K562 (cell line): ENCODE data around the gene DPP10. TPM values are rescaled to one million over a fixed set of nuclear protein-coding genes. Genes with fewer than 3 reads are reported as not detected.

ENCODE experiments used
- ATAC-seq: fragments of 200-7000 bp; cut with Tn5 transposase; 3 replicates; pipeline ENCODE4 v1.9.1; 2020; ENCODE audit warnings: moderate library complexity
- BruUV-seq: library from RNA; stranded (reverse); fragments of 400-500 nt; replicated peaks from 2 replicates; lab custom pipeline; 2021; lab: Mats Ljungman, UMichigan
- CTCF ChIA-PET: fragments of 300-600 bp; formaldehyde crosslinking; extraction: SDS; loops from one replicate; lab custom pipeline; 2021; ENCODE audit warnings: low intra/inter-chr PET ratio; lab: Yijun Ruan, JAX
- POLR2A ChIA-PET: fragments of 300-600, 350-650 bp; sonication (Branson Sonifier 250); formaldehyde crosslinking; extraction: SDS; loops from one replicate; lab custom pipeline; 2021; ENCODE audit warnings: antibody characterized with exemption, inconsistent platforms; lab: Yijun Ruan, JAX
- DNase-seq, 4 experiments: peaks; one replicate each; pipeline versions ENCODE4 v3.0.0 to v3.0.0-alpha.2; 2011 to 2018; ENCODE audit warnings: low spot score in 3 of 4, mixed read lengths in 3 of 4; ENCODE audit errors: extremely low read depth in 1 of 4
- FAIRE-seq: peaks from 2 replicates; lab custom pipeline; 2011; peaks lifted over from hg19 to GRCh38; lab: Jason Lieb, UNC
- H2AFZ ChIP-seq: 2 replicates; pipeline ENCODE4 v1.6.0; 2011; ENCODE audit warnings: low read depth, low read length, control low read depth, inconsistent platforms
- H3K27ac ChIP-seq: fragments of 200-600 bp; 3 replicates; pipeline ENCODE4 v1.8.0; 2011; ENCODE audit warnings: low read depth, mild to moderate bottlenecking, control low read depth, inconsistent platforms, low read length, moderate library complexity, mixed read lengths; ENCODE audit errors: extremely low read depth
- H3K27me3 ChIP-seq, 2 experiments: fragments of 300-600 bp in 1 of 2; 2 replicates in 1 of 2; 3 replicates in 1 of 2; pipeline versions ENCODE4 v1.6.0 to v1.8.0; 2011; ENCODE audit warnings: inconsistent platforms in 2 of 2, low read length in 2 of 2, mild to moderate bottlenecking in 1 of 2, mixed read lengths in 1 of 2, moderate library complexity in 1 of 2; ENCODE audit not compliant: control insufficient read depth in 2 of 2, insufficient read depth in 2 of 2
- H3K36me3 ChIP-seq: fragments of 300-600 bp; 3 replicates; pipeline ENCODE4 v1.8.0; 2011; ENCODE audit warnings: mild to moderate bottlenecking, low read length, inconsistent platforms; ENCODE audit not compliant: control insufficient read depth, insufficient read depth
- H3K4me1 ChIP-seq, 2 experiments: fragments of 200-600 bp in 1 of 2; replicated peaks in 1 of 2; 2 replicates in 1 of 2; 3 replicates in 1 of 2; pipeline versions ENCODE4 v1.5.1 to v1.8.0; 2011; ENCODE audit warnings: inconsistent platforms in 2 of 2, low read length in 2 of 2, mild to moderate bottlenecking in 1 of 2, mixed read lengths in 1 of 2, moderate library complexity in 1 of 2; ENCODE audit not compliant: control insufficient read depth in 2 of 2, insufficient read depth in 2 of 2
- H3K4me2 ChIP-seq: 2 replicates; pipeline ENCODE4 v1.6.1; 2011; ENCODE audit warnings: low read length, control low read depth, inconsistent platforms, mixed read lengths; ENCODE audit not compliant: insufficient read depth
- H3K4me3 ChIP-seq: fragments of 200-600 bp; sonication (generic), shearing (Covaris generic); 2 replicates; pipeline ENCODE4 v1.5.1; 2016; ENCODE audit warnings: control low read depth, inconsistent platforms
- H3K79me2 ChIP-seq: fragments of 200-600 bp; 3 replicates; pipeline ENCODE4 v1.8.0; 2011; ENCODE audit warnings: low read length, inconsistent platforms; ENCODE audit not compliant: control insufficient read depth, insufficient read depth
- H3K9ac ChIP-seq, 2 experiments: 2 replicates each; pipeline versions ENCODE4 v1.6.0 to v1.6.1; 2011; ENCODE audit warnings: low read depth in 2 of 2, low read length in 2 of 2, control low read depth in 1 of 2, inconsistent platforms in 1 of 2, mild to moderate bottlenecking in 1 of 2, mixed read lengths in 1 of 2; ENCODE audit not compliant: insufficient read depth in 1 of 2
- H3K9me1 ChIP-seq: one replicate; pipeline ENCODE4 v1.6.0; 2011; ENCODE audit warnings: inconsistent platforms, mild to moderate bottlenecking, low read length, moderate library complexity; ENCODE audit not compliant: control insufficient read depth, insufficient read depth
- H3K9me3 ChIP-seq: replicated peaks from 2 replicates; pipeline ENCODE4 v1.5.1; 2011; ENCODE audit warnings: low read depth, low read length, inconsistent platforms; ENCODE audit not compliant: control insufficient read depth, insufficient read depth
- H4K20me1 ChIP-seq: replicated peaks from 2 replicates; pipeline ENCODE4 v1.6.1; 2011; ENCODE audit warnings: low read length, inconsistent platforms, mixed read lengths; ENCODE audit not compliant: control insufficient read depth, insufficient read depth
- FOXA1 ChIP-seq: fragments of 450-650 bp; IDR thresholded peaks from 2 replicates; pipeline ENCODE4 v1.6.1; 2016; ENCODE audit warnings: mild to moderate bottlenecking, borderline replicate concordance
- HDAC2 ChIP-seq: fragments of 450-650 bp; IDR thresholded peaks from 2 replicates; pipeline ENCODE4 v1.6.1; 2016; ENCODE audit warnings: mild to moderate bottlenecking
- MIER1 ChIP-seq: fragments of 450-650 bp; IDR thresholded peaks from 2 replicates; pipeline ENCODE4 v1.6.1; 2016; ENCODE audit warnings: antibody characterized with exemption, mild to moderate bottlenecking, low read depth
- MNT ChIP-seq, 2 experiments: fragments of 450-650 bp; conservative IDR thresholded peaks; 2 replicates each; pipeline ENCODE4 v1.6.1; 2017; ENCODE audit warnings: mild to moderate bottlenecking in 2 of 2, moderate library complexity in 2 of 2
- NFXL1 ChIP-seq: fragments of 450-650 bp; formaldehyde crosslinking; IDR thresholded peaks from 2 replicates; pipeline ENCODE4 v1.4.0; 2021; ENCODE audit warnings: mild to moderate bottlenecking
- PCBP2 ChIP-seq: fragments of 200-400 bp; formaldehyde crosslinking; IDR thresholded peaks from 2 replicates; pipeline ENCODE4 v1.6.1; 2018; ENCODE audit warnings: low read length, low read depth, mild to moderate bottlenecking, moderate library complexity; ENCODE audit not compliant: poor library complexity, severe bottlenecking
- TARDBP ChIP-seq: fragments of 450-650 bp; IDR thresholded peaks from 2 replicates; pipeline ENCODE4 v1.6.1; 2016
- TFE3 ChIP-seq: fragments of 450-650 bp; formaldehyde crosslinking; IDR thresholded peaks from 2 replicates; pipeline ENCODE4 v1.4.0; 2020; ENCODE audit warnings: mild to moderate bottlenecking, mixed read lengths
- ZBTB26 ChIP-seq: fragments of 450-650 bp; formaldehyde crosslinking; IDR thresholded peaks from 2 replicates; pipeline ENCODE4 v1.4.0; 2022; ENCODE audit warnings: missing genetic modification characterization
- ZNF274 ChIP-seq: IDR thresholded peaks from 2 replicates; pipeline ENCODE4 v1.6.1; 2011; ENCODE audit warnings: low read depth, mild to moderate bottlenecking, low read length, moderate library complexity, borderline replicate concordance
- ZNF41 ChIP-seq: fragments of 250-450 bp; sonication (Bioruptor Pico); conservative IDR thresholded peaks from 2 replicates; pipeline ENCODE4 v1.4.0; 2020; ENCODE audit warnings: mild to moderate bottlenecking
- ZNF449 ChIP-seq: fragments of 250-450 bp; sonication (Bioruptor Pico); IDR thresholded peaks from 2 replicates; pipeline ENCODE4 v1.8.0; 2022; ENCODE audit warnings: moderate library complexity, mild to moderate bottlenecking, inconsistent platforms
- WGBS: fragments of 100-300 bp; shearing (Covaris generic); methylation state at CpG from one replicate; pipeline ENCODE4 v1.1.6; 2016; ENCODE audit warnings: low coverage, mixed read lengths; ENCODE audit not compliant: insufficient coverage; ENCODE audit errors: missing lambda C conversion rate; 5-methylcytosine and 5-hydroxymethylcytosine counted together
- in situ Hi-C: fragments of 300-500 bp; cut with MboI; formaldehyde crosslinking; loops from 4 replicates; pipeline ENCODE4 v1.15.0; 2018; ENCODE audit warnings: inconsistent platforms, mixed read lengths
- intact Hi-C: fragments of 100-400 bp; cut with micrococcal nuclease; formaldehyde crosslinking; loops from 2 replicates; pipeline ENCODE4 v1.14.2; 2022
- polyA plus RNA-seq, 8 experiments: library from polyadenylated mRNA; depleted of rRNA in 4 of 8; stranded (reverse) in 5 of 8; unstranded in 3 of 8; fragments of >200 nt; fragmentation: Nextera tagmentation in 2 of 8; fragmentation: Illumina TruSeq in 1 of 8; extraction: Ambion mirVana in 2 of 8; extraction: Trizol in 1 of 8; gene quantifications; 2 replicates each; pipeline versions ENCODE4 v1.2.1 to v1.2.3, GENCODE V29; 2011 to 2014; ENCODE audit warnings: inconsistent platforms in 1 of 8, missing spikeins in 1 of 8
- total RNA-seq, 7 experiments: library from RNA; depleted of rRNA in 6 of 7; stranded (reverse); fragments of >200 nt in 6 of 7; fragmentation: Illumina TruSeq in 2 of 7; extraction: Trizol in 2 of 7; gene quantifications; 2 replicates each; pipeline versions ENCODE4 v1.2.1 to v1.2.3, GENCODE V29; 2011 to 2021; ENCODE audit warnings: low replicate concordance in 1 of 7

Gene DPP10
- total and polyA plus RNA-seq, 9 of the 15 experiments (the other 6 are each of a cell fraction or from before 2014, with no cell fraction given): not detected

- Histone ChIP-seq H3K4me1 (no peaks in the 10 kb centered on the region), H3K9me3 (no peaks in the 10 kb centered on the region), H3K27ac (no peak overlapping the region), H3K4me3 (no peak overlapping the region), H3K36me3 (no peaks in the 10 kb centered on the region), H3K4me2 (no peak overlapping the region), H3K9me1 (no peaks in the 10 kb centered on the region), H3K79me2 (no peaks in the 10 kb centered on the region), H2AFZ (no peak overlapping the region), H4K20me1 (no peaks in the 10 kb centered on the region), H3K27me3 (no peaks in the 10 kb centered on the region), H3K9ac (no peak overlapping the region)
- in situ Hi-C loops: no loop called here
- POLR2A ChIA-PET: interaction anchor here (0.6 kb wide), 1 partner anchor 133 kb away, joined by 3 read pairs; no protein-coding TSS in a partner anchor
- no TSS peak for BruUV-seq
- no peak for ATAC-seq
- intact Hi-C loops: no loop called here
- 0% methylated on average over 6 of the region's 6 CpGs for WGBS
- CTCF ChIA-PET: no interaction called here
- no peak for DNase-seq
- no peak for TF ChIP-seq ZNF449 (CRISPR knock-in tag)
- no peak for TF ChIP-seq MIER1
- no peak for TF ChIP-seq PCBP2
- no peak for TF ChIP-seq NFXL1
- TF ChIP-seq ZBTB26 (CRISPR knock-in tag): no peak
- TF ChIP-seq HDAC2: no peak
- TF ChIP-seq MNT (conservative IDR thresholded peaks at IDR 0.05): no peak
- TF ChIP-seq FOXA1: no peak
- no peak for TF ChIP-seq TFE3 (CRISPR knock-in tag)
- TF ChIP-seq ZNF274: no peak
- no peak for TF ChIP-seq ZNF41 (CRISPR knock-in tag)
- TF ChIP-seq TARDBP: no peak
- no peak for FAIRE-seq
Measured at GRCh38 chr2:115163572-115163971, 721.1 kb downstream of the DPP10 start.
